SJSA1 (cell line): ENCODE data around the gene PKP4. TPM values are rescaled to one million over a fixed set of nuclear protein-coding genes. Genes with fewer than 3 reads are reported as not detected.
"Not testable (repeated sequence)": the region's sequence is repeated elsewhere in the genome, so short reads cannot be mapped to it uniquely, and the experiment has no call there.

ENCODE experiments used
- DNase-seq, 2 experiments: peaks; one replicate each; pipeline ENCODE4 v3.0.0-alpha.2; 2015 to 2020; ENCODE audit warnings: low spot score in 2 of 2, low read depth in 1 of 2
- H3K27ac ChIP-seq: fragments of 250-450 bp; sonication (Bioruptor Pico); 2 replicates; pipeline ENCODE4 v1.5.1; 2020; ENCODE audit warnings: mild to moderate bottlenecking, moderate library complexity
- H3K27me3 ChIP-seq: fragments of 250-450 bp; sonication (Bioruptor Pico); replicated peaks from 2 replicates; pipeline ENCODE4 v1.5.1; 2020; ENCODE audit warnings: mild to moderate bottlenecking, moderate library complexity
- H3K36me3 ChIP-seq: fragments of 250-450 bp; sonication (Bioruptor Pico); 2 replicates; pipeline ENCODE4 v1.5.1; 2020; ENCODE audit warnings: mild to moderate bottlenecking
- H3K4me1 ChIP-seq: fragments of 250-450 bp; sonication (Bioruptor Pico); replicated peaks from 2 replicates; pipeline ENCODE4 v1.6.1; 2021; ENCODE audit warnings: mild to moderate bottlenecking
- H3K4me3 ChIP-seq: fragments of 250-450 bp; sonication (Bioruptor Pico); 2 replicates; pipeline ENCODE4 v1.5.1; 2020; ENCODE audit warnings: mild to moderate bottlenecking
- H3K9me3 ChIP-seq: fragments of 250-450 bp; sonication (Bioruptor Pico); replicated peaks from 2 replicates; pipeline ENCODE4 v1.5.1; 2020; ENCODE audit warnings: mild to moderate bottlenecking
- total RNA-seq: library from RNA; depleted of rRNA; stranded (reverse); fragments of >200 nt; shearing (Covaris generic); gene quantifications from 2 replicates; pipeline ENCODE4 v1.2.3, GENCODE V29; 2014

Gene PKP4
- total RNA-seq, 1 experiment from 2014 or later: 61.0 TPM

GRCh38 chr2:158690823-158691222 lies 234.1 kb downstream of the PKP4 start:
- Histone ChIP-seq H3K9me3 (no peaks in the 10 kb centered on the region), H3K36me3 (no peaks in the 10 kb centered on the region), H3K27ac (no peak overlapping the region), H3K4me3 (no peak overlapping the region), H3K4me1 (no peaks in the 10 kb centered on the region), H3K27me3 (no peaks in the 10 kb centered on the region)
- DNase-seq: no peak

- H3K27me3 ChIP-seq: no peaks in the 10 kb centered on the region
- H3K4me3 ChIP-seq: no peak overlapping the region
- no peak for DNase-seq
- no peaks in the 10 kb centered on the region for H3K4me1 ChIP-seq
- H3K36me3 ChIP-seq: no peaks in the 10 kb centered on the region
- H3K9me3 ChIP-seq: no peaks in the 10 kb centered on the region
- no peak overlapping the region for H3K27ac ChIP-seq
These were observed 234.9 kb downstream of the PKP4 start for GRCh38 chr2:158691619-158692018.

- H3K4me3 ChIP-seq: no peak overlapping the region
- no peaks in the 10 kb centered on the region for H3K9me3 ChIP-seq
- no peak for DNase-seq
- no peaks in the 10 kb centered on the region for H3K27me3 ChIP-seq
- H3K36me3 ChIP-seq: no peaks in the 10 kb centered on the region
- no peak overlapping the region for H3K27ac ChIP-seq
- no peaks in the 10 kb centered on the region for H3K4me1 ChIP-seq
These were observed 235.8 kb downstream of the PKP4 start for GRCh38 chr2:158692372-158693103.

- H3K27me3 ChIP-seq: no peaks in the 10 kb centered on the region
- H3K4me3 ChIP-seq: no peak overlapping the region
These were observed 236.7 kb downstream of the PKP4 start for GRCh38 chr2:158693476-158693875.

GRCh38 chr2:158695305-158695704 lies 238.6 kb downstream of the PKP4 start:
- no peaks in the 10 kb centered on the region for H3K4me1 ChIP-seq
- H3K36me3 ChIP-seq: no peaks in the 10 kb centered on the region
- no peak overlapping the region for H3K27ac ChIP-seq
- no peaks in the 10 kb centered on the region for H3K27me3 ChIP-seq
- no peak for DNase-seq
- H3K4me3 ChIP-seq: no peak overlapping the region
- H3K9me3 ChIP-seq: no peaks in the 10 kb centered on the region

More at GRCh38 chr2:158693476-158693875, 236.7 kb downstream of the PKP4 start:
- H3K9me3 ChIP-seq: no peaks in the 10 kb centered on the region
- no peak for DNase-seq
- no peaks in the 10 kb centered on the region for H3K4me1 ChIP-seq
- no peaks in the 10 kb centered on the region for H3K36me3 ChIP-seq
- no peak overlapping the region for H3K27ac ChIP-seq

GRCh38 chr2:158695744-158696143 lies 239.0 kb downstream of the PKP4 start:
- H3K9me3 ChIP-seq, H3K4me3 ChIP-seq, H3K4me1 ChIP-seq, H3K27me3 ChIP-seq, H3K27ac ChIP-seq, DNase-seq, H3K36me3 ChIP-seq: not testable (repeated sequence)

GRCh38 chr2:158699323-158699722 lies 242.6 kb downstream of the PKP4 start:
- Histone ChIP-seq H3K36me3 (no peaks in the 10 kb centered on the region), H3K4me3 (no peak overlapping the region), H3K27me3 (no peaks in the 10 kb centered on the region; the same call in 1 of the 2 replicates), H3K4me1 (no peaks in the 10 kb centered on the region), H3K27ac (no peak overlapping the region), H3K9me3 (no peaks in the 10 kb centered on the region; the same call in 1 of the 2 replicates)
- DNase-seq: no peak

- Histone ChIP-seq H3K9me3 (no peaks in the 10 kb centered on the region; the same call in 1 of the 2 replicates), H3K36me3 (no peaks in the 10 kb centered on the region), H3K4me3 (no peak overlapping the region), H3K4me1 (no peaks in the 10 kb centered on the region), H3K27ac (no peak overlapping the region), H3K27me3 (no peaks in the 10 kb centered on the region; the same call in 1 of the 2 replicates)
- DNase-seq: no peak
These were observed 244.3 kb downstream of the PKP4 start for GRCh38 chr2:158701101-158701500.

- Histone ChIP-seq H3K9me3 (no peaks in the 10 kb centered on the region; the same call in 1 of the 2 replicates), H3K27ac (no peak overlapping the region), H3K27me3 (no peaks in the 10 kb centered on the region; the same call in 1 of the 2 replicates), H3K4me3 (no peak overlapping the region), H3K36me3 (no peaks in the 10 kb centered on the region), H3K4me1 (no peaks in the 10 kb centered on the region)
- DNase-seq: no peak
These were observed 246.0 kb downstream of the PKP4 start for GRCh38 chr2:158702740-158703139.

GRCh38 chr2:158704724-158705465 lies 248.1 kb downstream of the PKP4 start:
- H3K4me3 ChIP-seq, H3K27me3 ChIP-seq, H3K9me3 ChIP-seq, H3K36me3 ChIP-seq, H3K27ac ChIP-seq, DNase-seq, H3K4me1 ChIP-seq: not testable (repeated sequence)

- H3K27ac ChIP-seq: no peak overlapping the region
- peaks cover 3% of the 10 kb centered on the region; the same call in 1 of the 2 replicates for H3K9me3 ChIP-seq
- 0 out of 2 replicates have a peak, but pooled peaks cover 4% of the 10 kb centered on the region for H3K4me1 ChIP-seq
- no peaks in the 10 kb centered on the region for H3K36me3 ChIP-seq
- DNase-seq: no peak
- H3K27me3 ChIP-seq: no peaks in the 10 kb centered on the region
- no peak overlapping the region for H3K4me3 ChIP-seq
These were observed 256.2 kb downstream of the PKP4 start for GRCh38 chr2:158712791-158713522.

- Histone ChIP-seq H3K4me3 (no peak overlapping the region), H3K4me1 (0 out of 2 replicates have a peak, but pooled peaks cover 4% of the 10 kb centered on the region), H3K27ac (no peak overlapping the region), H3K27me3 (no peaks in the 10 kb centered on the region), H3K9me3 (peaks cover 3% of the 10 kb centered on the region; the same call in 1 of the 2 replicates), H3K36me3 (no peaks in the 10 kb centered on the region)
- DNase-seq: peak in 1 of 2 experiments; percentile 54
These were observed 256.9 kb downstream of the PKP4 start for GRCh38 chr2:158713523-158714138.

GRCh38 chr2:158714420-158714819 lies 257.7 kb downstream of the PKP4 start:
- Histone ChIP-seq H3K27ac (no peak overlapping the region), H3K27me3 (no peaks in the 10 kb centered on the region), H3K36me3 (no peaks in the 10 kb centered on the region), H3K9me3 (peaks cover 3% of the 10 kb centered on the region; the same call in 1 of the 2 replicates), H3K4me1 (0 out of 2 replicates have a peak, but pooled peaks cover 4% of the 10 kb centered on the region), H3K4me3 (no peak overlapping the region)
- DNase-seq: no peak
